GM23338 (cell line): ENCODE results near the gene DIAPH3. TPM values are rescaled to one million over a fixed set of nuclear protein-coding genes. Genes with fewer than 3 reads are reported as not detected.

Source experiments
- ATAC-seq: fragments of 200-7000 bp; cut with Tn5 transposase; 3 replicates; pipeline ENCODE4 v1.9.1; 2020
- DNase-seq: peaks from one replicate; pipeline ENCODE4 v3.0.0-alpha.2; 2015; ENCODE audit warnings: low spot score
- H2AFZ ChIP-seq: fragments of 200-600 bp; sonication (generic); 2 replicates; pipeline ENCODE4 v1.8.0; 2016; ENCODE audit warnings: antibody characterized with exemption, mild to moderate bottlenecking, moderate library complexity
- H3F3A ChIP-seq: fragments of 200-600 bp; sonication (generic); replicated peaks from 2 replicates; pipeline ENCODE4 v1.8.0; 2017; ENCODE audit warnings: antibody characterized with exemption, mixed run types, low read depth
- H3K27ac ChIP-seq: fragments of 200-600 bp; sonication (generic); 2 replicates; pipeline ENCODE4 v1.6.1; 2016; ENCODE audit warnings: low read depth
- H3K27me3 ChIP-seq: fragments of 200-600 bp; sonication (generic); 2 replicates; pipeline ENCODE4 v1.8.0; 2016; ENCODE audit warnings: mild to moderate bottlenecking, mixed run types, moderate library complexity; ENCODE audit not compliant: insufficient read depth
- H3K36me3 ChIP-seq: fragments of 200-600 bp; sonication (generic); 2 replicates; pipeline ENCODE4 v1.8.0; 2016; ENCODE audit warnings: mild to moderate bottlenecking; ENCODE audit not compliant: insufficient read depth
- H3K4me1 ChIP-seq: fragments of 200-600 bp; sonication (generic); 2 replicates; pipeline ENCODE4 v1.8.0; 2016; ENCODE audit warnings: mild to moderate bottlenecking, moderate library complexity; ENCODE audit not compliant: insufficient read depth
- H3K4me2 ChIP-seq: fragments of 200-600 bp; sonication (generic); 2 replicates; pipeline ENCODE4 v1.7.1; 2017; ENCODE audit warnings: mixed run types
- H3K4me3 ChIP-seq: fragments of 200-600 bp; sonication (generic); 2 replicates; pipeline ENCODE4 v1.6.1; 2016; ENCODE audit warnings: mixed run types
- H3K79me2 ChIP-seq: fragments of 200-600 bp; sonication (generic); replicated peaks from 2 replicates; pipeline ENCODE4 v1.8.0; 2017; ENCODE audit warnings: mild to moderate bottlenecking; ENCODE audit not compliant: insufficient read depth
- H3K9me2 ChIP-seq: fragments of 200-600 bp; sonication (generic); 2 replicates; pipeline ENCODE4 v1.8.0; 2017; ENCODE audit not compliant: insufficient read depth
- H4K20me1 ChIP-seq: fragments of 200-600 bp; sonication (generic); replicated peaks from 2 replicates; pipeline ENCODE4 v1.8.0; 2017; ENCODE audit warnings: mild to moderate bottlenecking; ENCODE audit not compliant: insufficient read depth
- H3K27ac Mint-ChIP-seq: 2 replicates; pipeline ENCODE4 v1.8.0; 2020; ENCODE audit warnings: inconsistent platforms, mild to moderate bottlenecking, moderate library complexity, mixed read lengths
- H3K27me3 Mint-ChIP-seq: 3 replicates; pipeline ENCODE4 v1.8.0; 2022; ENCODE audit warnings: low read depth, mild to moderate bottlenecking, moderate library complexity, mixed read lengths, inconsistent platforms; ENCODE audit not compliant: insufficient read depth, poor library complexity
- H3K36me3 Mint-ChIP-seq: 3 replicates; pipeline ENCODE4 v1.8.0; 2021; ENCODE audit warnings: low read depth, mild to moderate bottlenecking, inconsistent platforms, moderate library complexity, mixed read lengths
- H3K4me1 Mint-ChIP-seq: 3 replicates; pipeline ENCODE4 v1.8.0; 2020; ENCODE audit warnings: mild to moderate bottlenecking, inconsistent platforms, mixed read lengths
- H3K4me3 Mint-ChIP-seq: 3 replicates; pipeline ENCODE4 v1.8.0; 2021; ENCODE audit warnings: moderate library complexity, mild to moderate bottlenecking, inconsistent platforms, mixed read lengths
- H3K9me3 Mint-ChIP-seq: 3 replicates; pipeline ENCODE4 v1.8.0; 2020; ENCODE audit warnings: moderate library complexity, mild to moderate bottlenecking, inconsistent platforms, mixed read lengths
- EZH2phosphoT487 ChIP-seq: fragments of 200-600 bp; sonication (generic); IDR thresholded peaks from one replicate; pipeline ENCODE4 v1.8.1; 2018; ENCODE audit warnings: antibody characterized with exemption; ENCODE audit not compliant: unreplicated experiment
- ZNF114 ChIP-seq: fragments of 250-450 bp; sonication (Bioruptor Pico); IDR thresholded peaks from 2 replicates; pipeline ENCODE4 v1.5.0; 2020; ENCODE audit warnings: mild to moderate bottlenecking, moderate library complexity
- polyA plus RNA-seq: library from polyadenylated mRNA; unstranded; fragments of >200 nt; fragmentation: Nextera tagmentation; extraction: Ambion mirVana; gene quantifications from 2 replicates; pipeline ENCODE4 v1.2.1, GENCODE V29; 2016
- total RNA-seq: library from RNA; depleted of rRNA; stranded (reverse); fragments of >200 nt; shearing (Covaris generic); gene quantifications from 2 replicates; pipeline ENCODE4 v1.2.3, GENCODE V29; 2014
- TF ChIP-seq, protein P1 (sequence below): fragments of 250-450 bp; sonication (Bioruptor Pico); IDR thresholded peaks from 2 replicates; pipeline ENCODE4 v1.5.0; 2020; ENCODE audit warnings: mild to moderate bottlenecking, moderate library complexity

The DIAPH3 gene
- total and polyA plus RNA-seq, 2 experiments from 2014 or later = 23.4 to 30.2 TPM

DNA sequence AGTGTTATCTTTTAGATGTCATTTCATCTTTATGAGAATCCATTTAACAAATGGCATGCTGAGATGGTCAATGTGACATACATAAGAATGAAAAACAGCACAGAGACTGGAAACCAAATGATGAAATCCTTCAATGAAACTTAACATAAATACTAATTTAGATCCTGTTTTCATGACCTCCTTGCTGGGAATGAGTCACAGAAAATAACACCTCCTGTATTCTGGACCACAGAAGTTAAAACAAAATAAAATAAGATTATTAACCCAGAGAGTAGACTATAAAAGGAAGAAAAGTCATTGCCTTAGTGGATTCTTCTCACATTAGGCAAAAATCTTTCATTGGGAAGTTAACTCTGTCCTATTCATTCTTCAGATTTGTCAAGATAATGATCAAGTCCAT, 1.6 kb downstream of the DIAPH3 start:
- no peaks in the 10 kb centered on the region for H3F3A ChIP-seq
- no peaks in the 10 kb centered on the region for H3K36me3 ChIP-seq
- Mint-ChIP-seq H3K4me1 (peaks cover 40% of the 10 kb centered on the region), H3K27ac (no peak overlapping the region), H3K9me3 (no peaks in the 10 kb centered on the region; the same call in 2 of the 3 replicates), H3K4me3 (peak overlapping the region; percentile 85; the same call in 2 of the 3 replicates), H3K27me3 (no peaks in the 10 kb centered on the region), H3K36me3 (peaks cover 11% of the 10 kb centered on the region)
- H3K4me2 ChIP-seq = peak overlapping the region; percentile 73
- H3K4me3 ChIP-seq = peak overlapping the region; percentile 76
- TF ChIP-seq EZH2phosphoT487 = no peak
- H3K9me2 ChIP-seq = no peaks in the 10 kb centered on the region
- no peaks in the 10 kb centered on the region for H4K20me1 ChIP-seq
- ATAC-seq (no peak), DNase-seq (no peak)
- peaks cover 25% of the 10 kb centered on the region; the same call in 1 of the 2 replicates for H3K4me1 ChIP-seq
- H2AFZ ChIP-seq = no peak overlapping the region
- peaks cover 62% of the 10 kb centered on the region for H3K79me2 ChIP-seq
- H3K27me3 ChIP-seq = no peaks in the 10 kb centered on the region
- no peak overlapping the region; the same call in 1 of the 2 replicates for H3K27ac ChIP-seq

DNA sequence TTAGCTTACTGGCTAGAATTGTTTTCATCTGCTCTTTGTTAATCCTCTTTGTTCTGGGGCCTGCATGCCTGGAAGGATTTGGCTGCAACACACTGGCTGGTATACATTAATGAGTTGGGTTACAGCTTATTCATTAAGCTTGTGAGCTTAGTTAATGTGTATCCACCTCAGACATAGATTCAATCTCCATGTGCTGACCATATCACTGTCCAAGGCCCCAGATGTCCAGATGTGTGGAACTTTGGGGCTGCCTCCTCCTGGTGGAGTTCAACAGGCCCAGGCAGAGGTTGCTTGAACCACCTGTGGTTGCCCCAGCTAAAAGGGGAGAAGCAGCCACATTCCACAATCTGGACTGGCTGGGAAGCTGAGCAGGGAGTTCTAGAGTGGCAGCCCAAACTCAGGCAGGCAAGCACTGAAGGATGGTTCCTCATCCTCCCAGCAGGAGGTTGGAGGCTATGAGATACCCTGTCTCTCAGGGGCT, 5.4 kb downstream of the DIAPH3 start:
- Mint-ChIP-seq H3K27ac (no peak overlapping the region), H3K4me3 (no peak overlapping the region)
- H3K27ac ChIP-seq = peak overlapping the region; percentile 21; the same call in 1 of the 2 replicates

More for the DNA sequence above, 5.4 kb downstream of the DIAPH3 start:
- Mint-ChIP-seq H3K36me3 (peaks cover 11% of the 10 kb centered on the region), H3K27me3 (no peaks in the 10 kb centered on the region), H3K9me3 (no peaks in the 10 kb centered on the region; the same call in 2 of the 3 replicates), H3K4me1 (peaks cover 28% of the 10 kb centered on the region)
- no peaks in the 10 kb centered on the region for H3K36me3 ChIP-seq
- DNase-seq (peak; percentile 37), ATAC-seq (peak; percentile 42)
- peaks cover 10% of the 10 kb centered on the region for H3K4me1 ChIP-seq
- H3F3A ChIP-seq = no peaks in the 10 kb centered on the region
- no peaks in the 10 kb centered on the region for H4K20me1 ChIP-seq
- peaks cover 98% of the 10 kb centered on the region for H3K79me2 ChIP-seq
- H2AFZ ChIP-seq = no peak overlapping the region
- H3K4me2 ChIP-seq = no peak overlapping the region
- no peaks in the 10 kb centered on the region for H3K9me2 ChIP-seq
- TF ChIP-seq ZNF114 (CRISPR knock-in tag) = no peak
- TF ChIP-seq, protein P1, sequence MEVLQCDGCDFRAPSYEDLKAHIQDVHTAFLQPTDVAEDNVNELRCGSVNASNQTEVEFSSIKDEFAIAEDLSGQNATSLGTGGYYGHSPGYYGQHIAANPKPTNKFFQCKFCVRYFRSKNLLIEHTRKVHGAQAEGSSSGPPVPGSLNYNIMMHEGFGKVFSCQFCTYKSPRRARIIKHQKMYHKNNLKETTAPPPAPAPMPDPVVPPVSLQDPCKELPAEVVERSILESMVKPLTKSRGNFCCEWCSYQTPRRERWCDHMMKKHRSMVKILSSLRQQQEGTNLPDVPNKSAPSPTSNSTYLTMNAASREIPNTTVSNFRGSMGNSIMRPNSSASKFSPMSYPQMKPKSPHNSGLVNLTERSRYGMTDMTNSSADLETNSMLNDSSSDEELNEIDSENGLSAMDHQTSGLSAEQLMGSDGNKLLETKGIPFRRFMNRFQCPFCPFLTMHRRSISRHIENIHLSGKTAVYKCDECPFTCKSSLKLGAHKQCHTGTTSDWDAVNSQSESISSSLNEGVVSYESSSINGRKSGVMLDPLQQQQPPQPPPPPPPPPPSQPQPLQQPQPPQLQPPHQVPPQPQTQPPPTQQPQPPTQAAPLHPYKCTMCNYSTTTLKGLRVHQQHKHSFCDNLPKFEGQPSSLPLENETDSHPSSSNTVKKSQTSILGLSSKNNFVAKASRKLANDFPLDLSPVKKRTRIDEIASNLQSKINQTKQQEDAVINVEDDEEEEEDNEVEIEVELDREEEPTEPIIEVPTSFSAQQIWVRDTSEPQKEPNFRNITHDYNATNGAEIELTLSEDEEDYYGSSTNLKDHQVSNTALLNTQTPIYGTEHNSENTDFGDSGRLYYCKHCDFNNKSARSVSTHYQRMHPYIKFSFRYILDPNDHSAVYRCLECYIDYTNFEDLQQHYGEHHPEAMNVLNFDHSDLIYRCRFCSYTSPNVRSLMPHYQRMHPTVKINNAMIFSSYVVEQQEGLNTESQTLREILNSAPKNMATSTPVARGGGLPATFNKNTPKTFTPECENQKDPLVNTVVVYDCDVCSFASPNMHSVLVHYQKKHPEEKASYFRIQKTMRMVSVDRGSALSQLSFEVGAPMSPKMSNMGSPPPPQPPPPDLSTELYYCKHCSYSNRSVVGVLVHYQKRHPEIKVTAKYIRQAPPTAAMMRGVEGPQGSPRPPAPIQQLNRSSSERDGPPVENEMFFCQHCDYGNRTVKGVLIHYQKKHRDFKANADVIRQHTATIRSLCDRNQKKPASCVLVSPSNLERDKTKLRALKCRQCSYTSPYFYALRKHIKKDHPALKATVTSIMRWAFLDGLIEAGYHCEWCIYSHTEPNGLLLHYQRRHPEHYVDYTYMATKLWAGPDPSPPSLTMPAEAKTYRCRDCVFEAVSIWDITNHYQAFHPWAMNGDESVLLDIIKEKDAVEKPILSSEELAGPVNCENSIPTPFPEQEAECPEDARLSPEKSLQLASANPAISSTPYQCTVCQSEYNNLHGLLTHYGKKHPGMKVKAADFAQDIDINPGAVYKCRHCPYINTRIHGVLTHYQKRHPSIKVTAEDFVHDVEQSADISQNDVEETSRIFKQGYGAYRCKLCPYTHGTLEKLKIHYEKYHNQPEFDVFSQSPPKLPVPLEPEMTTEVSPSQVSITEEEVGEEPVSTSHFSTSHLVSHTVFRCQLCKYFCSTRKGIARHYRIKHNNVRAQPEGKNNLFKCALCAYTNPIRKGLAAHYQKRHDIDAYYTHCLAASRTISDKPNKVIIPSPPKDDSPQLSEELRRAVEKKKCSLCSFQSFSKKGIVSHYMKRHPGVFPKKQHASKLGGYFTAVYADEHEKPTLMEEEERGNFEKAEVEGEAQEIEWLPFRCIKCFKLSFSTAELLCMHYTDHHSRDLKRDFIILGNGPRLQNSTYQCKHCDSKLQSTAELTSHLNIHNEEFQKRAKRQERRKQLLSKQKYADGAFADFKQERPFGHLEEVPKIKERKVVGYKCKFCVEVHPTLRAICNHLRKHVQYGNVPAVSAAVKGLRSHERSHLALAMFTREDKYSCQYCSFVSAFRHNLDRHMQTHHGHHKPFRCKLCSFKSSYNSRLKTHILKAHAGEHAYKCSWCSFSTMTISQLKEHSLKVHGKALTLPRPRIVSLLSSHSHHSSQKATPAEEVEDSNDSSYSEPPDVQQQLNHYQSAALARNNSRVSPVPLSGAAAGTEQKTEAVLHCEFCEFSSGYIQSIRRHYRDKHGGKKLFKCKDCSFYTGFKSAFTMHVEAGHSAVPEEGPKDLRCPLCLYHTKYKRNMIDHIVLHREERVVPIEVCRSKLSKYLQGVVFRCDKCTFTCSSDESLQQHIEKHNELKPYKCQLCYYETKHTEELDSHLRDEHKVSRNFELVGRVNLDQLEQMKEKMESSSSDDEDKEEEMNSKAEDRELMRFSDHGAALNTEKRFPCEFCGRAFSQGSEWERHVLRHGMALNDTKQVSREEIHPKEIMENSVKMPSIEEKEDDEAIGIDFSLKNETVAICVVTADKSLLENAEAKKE (CRISPR knock-in tag) = peak; percentile 41; the same call in 1 of the 2 replicates
- H3K27me3 ChIP-seq = no peaks in the 10 kb centered on the region
- H3K4me3 ChIP-seq = no peak overlapping the region
